ENCODE measurements around the gene CEP63.
"Not testable (repeated sequence)": the region's sequence is repeated elsewhere in the genome, so short reads cannot be mapped to it uniquely, and the experiment has no call there.

Gene CEP63

GRCh38 chr3:134522541-134522940 lies 36.7 kb downstream of the CEP63 start:
- DNase-seq, result no peak

GRCh38 chr3:134525293-134525692 lies 39.4 kb downstream of the CEP63 start:
- DNase-seq, result no peak

GRCh38 chr3:134526319-134526718 lies 40.5 kb downstream of the CEP63 start:
- no peak for DNase-seq

- DNase-seq, result no peak
These were observed 41.2 kb downstream of the CEP63 start for GRCh38 chr3:134527037-134527436.

- no peak for DNase-seq
These were observed 41.8 kb downstream of the CEP63 start for GRCh38 chr3:134527538-134528186.

GRCh38 chr3:134533493-134533892 lies 47.6 kb downstream of the CEP63 start:
- DNase-seq, result no peak

GRCh38 chr3:134535186-134535970 lies 49.5 kb downstream of the CEP63 start:
- DNase-seq, result no peak

GRCh38 chr3:134536781-134537180 lies 50.9 kb downstream of the CEP63 start:
- no peak for DNase-seq

GRCh38 chr3:134542287-134542958 lies 56.6 kb downstream of the CEP63 start:
- no peak for DNase-seq

GRCh38 chr3:134543113-134543512 lies 57.3 kb downstream of the CEP63 start:
- no peak for DNase-seq

GRCh38 chr3:134544316-134544715 lies 58.5 kb downstream of the CEP63 start:
- no peak for DNase-seq

GRCh38 chr3:134544783-134545182 lies 58.9 kb downstream of the CEP63 start:
- DNase-seq, result not testable (repeated sequence)

- DNase-seq, result no peak
These were observed 60.0 kb downstream of the CEP63 start for GRCh38 chr3:134545818-134546217.

- no peak for DNase-seq
These were observed 66.9 kb downstream of the CEP63 start for GRCh38 chr3:134552784-134553183.

GRCh38 chr3:134559591-134559990 lies 73.7 kb downstream of the CEP63 start:
- DNase-seq, result no peak

GRCh38 chr3:134562055-134562454 lies 76.2 kb downstream of the CEP63 start:
- DNase-seq, result no peak

- no peak for DNase-seq
These were observed 77.7 kb downstream of the CEP63 start for GRCh38 chr3:134563601-134564000.

- no peak for DNase-seq
These were observed 79.1 kb downstream of the CEP63 start for GRCh38 chr3:134564991-134565390.

GRCh38 chr3:134567605-134568004 lies 81.7 kb downstream of the CEP63 start:
- DNase-seq, result no peak

GRCh38 chr3:134568790-134569189 lies 82.9 kb downstream of the CEP63 start:
- no peak for DNase-seq

- DNase-seq, result not testable (repeated sequence)
These were observed 84.0 kb downstream of the CEP63 start for GRCh38 chr3:134569899-134570298.

GRCh38 chr3:134576426-134576825 lies 90.6 kb downstream of the CEP63 start:
- DNase-seq, result no peak

- no peak for DNase-seq
These were observed 91.0 kb downstream of the CEP63 start for GRCh38 chr3:134576831-134577230.

- DNase-seq, result no peak
These were observed 93.3 kb downstream of the CEP63 start for GRCh38 chr3:134579141-134579665.
